Measurements from ENCODE around the gene ATP6V0B. TPM values are rescaled to one million over a fixed set of nuclear protein-coding genes. Genes with fewer than 3 reads are reported as not detected.

Gene ATP6V0B
- total and polyA plus RNA-seq, 2 of the 13 experiments (the other 11 are each of a cell fraction or from before 2014, with no cell fraction given) = 157 to 161 TPM

DNA sequence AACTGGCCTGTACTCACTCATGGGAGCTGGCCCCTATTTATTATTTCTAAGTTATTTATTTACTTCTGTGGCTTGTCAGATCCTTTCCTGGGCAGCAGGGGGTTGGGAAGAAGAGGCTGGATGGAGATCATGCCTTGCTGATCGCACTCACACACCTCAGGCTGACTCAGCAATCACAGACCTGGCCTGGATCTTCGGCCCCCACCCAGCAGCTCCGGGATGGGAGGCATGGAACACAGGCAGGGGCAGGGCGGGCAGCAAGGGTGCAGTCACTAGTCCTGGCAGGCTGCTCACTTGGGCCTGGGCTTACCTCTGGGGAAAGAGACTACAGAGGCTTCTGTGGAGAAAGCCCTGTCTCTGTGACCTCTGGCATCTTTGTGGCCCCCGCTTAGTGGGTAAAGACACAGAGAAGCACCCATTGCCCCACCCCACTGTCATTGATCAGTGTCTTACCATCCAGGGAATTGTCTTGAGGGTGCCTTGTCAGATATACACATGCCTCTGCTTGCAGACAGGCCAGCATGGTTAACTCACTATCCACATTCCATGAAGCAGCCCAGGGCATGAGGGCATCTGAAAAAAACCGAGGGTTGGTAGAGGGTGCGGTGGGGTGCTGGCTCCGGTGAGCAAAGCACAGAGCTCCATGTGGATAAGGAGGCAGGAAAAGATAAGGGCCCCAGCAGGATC, 37.4 kb upstream of the ATP6V0B start:
- no peaks in the 10 kb centered on the region for H3K36me3 ChIP-seq (replicated peaks in 1 of 2; ENCODE audit: control insufficient read depth in 1 of 2, insufficient read depth in 2 of 2, low read length in 2 of 2)
- peaks cover 39% of the 10 kb centered on the region for H3K4me1 ChIP-seq (ENCODE audit: insufficient read depth, low read length)
- FAIRE-seq = no peak
- ATAC-seq = no peak
- H3K79me2 ChIP-seq (ENCODE audit: insufficient read depth, low read length) = no peaks in the 10 kb centered on the region
- H3K9me3 ChIP-seq (ENCODE audit: low read length) = no peaks in the 10 kb centered on the region
- DNase-seq (ENCODE audit: low spot score) = no peak
- H3K27ac ChIP-seq (ENCODE audit: extremely low read length, insufficient read depth, low read length) = no peak overlapping the region
- 78% methylated on average over 7 of the region's 8 CpGs for WGBS (ENCODE audit: low lambda C conversion rate)
- no peak overlapping the region for H2AFZ ChIP-seq (ENCODE audit: low read length)
- in situ Hi-C loops (cut with HindIII; ENCODE audit: extremely low pct_ligation_motif_present, low pct_unique_long_range_greater_than_20kb) = no loop called here
- TF ChIP-seq, protein P1, sequence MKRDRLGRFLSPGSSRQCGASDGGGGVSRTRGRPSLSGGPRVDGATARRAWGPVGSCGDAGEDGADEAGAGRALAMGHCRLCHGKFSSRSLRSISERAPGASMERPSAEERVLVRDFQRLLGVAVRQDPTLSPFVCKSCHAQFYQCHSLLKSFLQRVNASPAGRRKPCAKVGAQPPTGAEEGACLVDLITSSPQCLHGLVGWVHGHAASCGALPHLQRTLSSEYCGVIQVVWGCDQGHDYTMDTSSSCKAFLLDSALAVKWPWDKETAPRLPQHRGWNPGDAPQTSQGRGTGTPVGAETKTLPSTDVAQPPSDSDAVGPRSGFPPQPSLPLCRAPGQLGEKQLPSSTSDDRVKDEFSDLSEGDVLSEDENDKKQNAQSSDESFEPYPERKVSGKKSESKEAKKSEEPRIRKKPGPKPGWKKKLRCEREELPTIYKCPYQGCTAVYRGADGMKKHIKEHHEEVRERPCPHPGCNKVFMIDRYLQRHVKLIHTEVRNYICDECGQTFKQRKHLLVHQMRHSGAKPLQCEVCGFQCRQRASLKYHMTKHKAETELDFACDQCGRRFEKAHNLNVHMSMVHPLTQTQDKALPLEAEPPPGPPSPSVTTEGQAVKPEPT (CRISPR knock-in tag; IDR thresholded peaks at IDR 0.05; ENCODE audit: low read depth) = no peak
- TF ChIP-seq MAFK (conservative IDR thresholded peaks at IDR 0.05 in 1 of 2, IDR thresholded peaks at IDR 0.05 in 1 of 2; ENCODE audit: low read length in 2 of 2) (peak; percentile 47 to 62; a peak in 2 of 4 replicates), MAFF (IDR thresholded peaks at IDR 0.05; ENCODE audit: low read depth, low read length) (peak; percentile 7; the same call in 1 of the 2 replicates)
- intact Hi-C loops (cut with micrococcal nuclease; ENCODE audit: unreplicated experiment) = loop anchor here (10.0 kb wide), 1 partner anchor 97 kb away; the partner anchor contains the start of gene SLC6A9
- H3K27me3 ChIP-seq (ENCODE audit: control insufficient read depth in 1 of 2, insufficient read depth in 2 of 2, low read length in 2 of 2) = no peaks in the 10 kb centered on the region
- H3K4me2 ChIP-seq (ENCODE audit: low read depth, low read length) = peak overlapping the region; percentile 99
- ChIA-PET POLR2A (interaction anchor here (1.3 to 4.3 kb wide), 4 partner anchors 10 to 288 kb away, joined by 5 to 38 read pairs (median 6); partner anchors contain the start of genes ATP6V0B, DPH2, IPO13 and KDM4A), CTCF (ENCODE audit: low intra/inter-chr PET ratio, low total read pairs) (interaction anchor here (4.6 kb wide), 1 partner anchor 173 kb away, joined by 44 read pairs; no protein-coding TSS in a partner anchor)
- no TSS peak for BruUV-seq (replicated peaks)
- H3K4me3 ChIP-seq (replicated peaks in 1 of 3; ENCODE audit: insufficient read depth in 1 of 3, low read depth in 2 of 3, low read length in 3 of 3) = peak overlapping the region in 1 of 3 experiments; percentile 84; a peak in 1 of 6 replicates
- no peaks in the 10 kb centered on the region for H4K20me1 ChIP-seq (ENCODE audit: insufficient read depth, low read length)
- H3K9ac ChIP-seq (ENCODE audit: insufficient read depth, low read depth, low read length) = peak overlapping the region; percentile 73; the same call in 1 of the 2 replicates

DNA sequence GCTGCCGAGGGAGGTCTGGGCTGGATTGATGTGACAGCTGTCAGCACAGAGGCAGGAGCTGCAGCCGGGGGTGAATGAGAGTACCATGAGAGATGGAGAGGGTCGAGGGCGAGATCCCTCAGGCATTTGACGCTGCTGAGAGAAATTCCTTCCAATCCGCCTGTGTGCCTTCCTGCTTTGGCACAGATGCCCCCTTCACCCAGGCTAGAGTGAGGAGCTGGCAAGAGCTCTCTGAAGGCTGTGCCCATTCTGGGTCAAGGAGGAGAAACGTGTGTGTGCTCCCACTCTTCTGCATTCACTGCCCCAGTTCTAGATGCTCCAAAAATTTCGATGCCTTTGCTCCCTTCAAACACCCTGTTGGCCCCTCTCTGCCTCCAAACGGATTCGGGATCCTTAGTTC, 36.4 kb upstream of the ATP6V0B start:
- H3K36me3 ChIP-seq (replicated peaks in 1 of 2; ENCODE audit: control insufficient read depth in 1 of 2, insufficient read depth in 2 of 2, low read length in 2 of 2) = no peaks in the 10 kb centered on the region
- TF ChIP-seq, protein P2, sequence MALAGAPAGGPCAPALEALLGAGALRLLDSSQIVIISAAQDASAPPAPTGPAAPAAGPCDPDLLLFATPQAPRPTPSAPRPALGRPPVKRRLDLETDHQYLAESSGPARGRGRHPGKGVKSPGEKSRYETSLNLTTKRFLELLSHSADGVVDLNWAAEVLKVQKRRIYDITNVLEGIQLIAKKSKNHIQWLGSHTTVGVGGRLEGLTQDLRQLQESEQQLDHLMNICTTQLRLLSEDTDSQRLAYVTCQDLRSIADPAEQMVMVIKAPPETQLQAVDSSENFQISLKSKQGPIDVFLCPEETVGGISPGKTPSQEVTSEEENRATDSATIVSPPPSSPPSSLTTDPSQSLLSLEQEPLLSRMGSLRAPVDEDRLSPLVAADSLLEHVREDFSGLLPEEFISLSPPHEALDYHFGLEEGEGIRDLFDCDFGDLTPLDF (CRISPR knock-in tag; IDR thresholded peaks at IDR 0.05) = no peak
- TF ChIP-seq RXRB (CRISPR knock-in tag; IDR thresholded peaks at IDR 0.05; ENCODE audit: borderline replicate concordance) (no peak), ISL2 (CRISPR knock-in tag; IDR thresholded peaks at IDR 0.05) (no peak), PITX1 (CRISPR knock-in tag; IDR thresholded peaks at IDR 0.05) (no peak)
- TF ChIP-seq, protein P3, sequence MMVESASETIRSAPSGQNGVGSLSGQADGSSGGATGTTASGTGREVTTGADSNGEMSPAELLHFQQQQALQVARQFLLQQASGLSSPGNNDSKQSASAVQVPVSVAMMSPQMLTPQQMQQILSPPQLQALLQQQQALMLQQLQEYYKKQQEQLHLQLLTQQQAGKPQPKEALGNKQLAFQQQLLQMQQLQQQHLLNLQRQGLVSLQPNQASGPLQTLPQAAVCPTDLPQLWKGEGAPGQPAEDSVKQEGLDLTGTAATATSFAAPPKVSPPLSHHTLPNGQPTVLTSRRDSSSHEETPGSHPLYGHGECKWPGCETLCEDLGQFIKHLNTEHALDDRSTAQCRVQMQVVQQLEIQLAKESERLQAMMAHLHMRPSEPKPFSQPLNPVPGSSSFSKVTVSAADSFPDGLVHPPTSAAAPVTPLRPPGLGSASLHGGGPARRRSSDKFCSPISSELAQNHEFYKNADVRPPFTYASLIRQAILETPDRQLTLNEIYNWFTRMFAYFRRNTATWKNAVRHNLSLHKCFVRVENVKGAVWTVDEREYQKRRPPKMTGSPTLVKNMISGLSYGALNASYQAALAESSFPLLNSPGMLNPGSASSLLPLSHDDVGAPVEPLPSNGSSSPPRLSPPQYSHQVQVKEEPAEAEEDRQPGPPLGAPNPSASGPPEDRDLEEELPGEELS (CRISPR knock-in tag; IDR thresholded peaks at IDR 0.05) = no peak
- in situ Hi-C loops (cut with HindIII; ENCODE audit: extremely low pct_ligation_motif_present, low pct_unique_long_range_greater_than_20kb) = no loop called here
- no peak overlapping the region for H3K4me3 ChIP-seq (replicated peaks in 1 of 3; ENCODE audit: insufficient read depth in 1 of 3, low read depth in 2 of 3, low read length in 3 of 3)
- CTCF ChIA-PET (ENCODE audit: low intra/inter-chr PET ratio, low total read pairs) = no interaction called here
- H4K20me1 ChIP-seq (ENCODE audit: insufficient read depth, low read length) = no peaks in the 10 kb centered on the region
- no peak overlapping the region for H3K9ac ChIP-seq (ENCODE audit: insufficient read depth, low read depth, low read length)
- no peak for FAIRE-seq
- 83% methylated on average over 9 of the region's 10 CpGs for WGBS (ENCODE audit: low lambda C conversion rate)
- POLR2A ChIA-PET = no interaction called here
- BruUV-seq (replicated peaks) = no TSS peak
- H3K4me1 ChIP-seq (ENCODE audit: insufficient read depth, low read length) = peaks cover 34% of the 10 kb centered on the region
- H3K27me3 ChIP-seq (ENCODE audit: control insufficient read depth in 1 of 2, insufficient read depth in 2 of 2, low read length in 2 of 2) = no peaks in the 10 kb centered on the region
- no peak overlapping the region for H2AFZ ChIP-seq (ENCODE audit: low read length)
- H3K4me2 ChIP-seq (ENCODE audit: low read depth, low read length) = no peak overlapping the region
- no peak overlapping the region for H3K27ac ChIP-seq (ENCODE audit: extremely low read length, insufficient read depth, low read length)
- ATAC-seq = no peak
- no peak for DNase-seq (ENCODE audit: low spot score)
- no peaks in the 10 kb centered on the region for H3K79me2 ChIP-seq (ENCODE audit: insufficient read depth, low read length)
- intact Hi-C loops (cut with micrococcal nuclease; ENCODE audit: unreplicated experiment) = loop anchor here (10.0 kb wide), 1 partner anchor 96 kb away; the partner anchor contains the start of gene SLC6A9
- no peaks in the 10 kb centered on the region for H3K9me3 ChIP-seq (ENCODE audit: low read length)

Data from HepG2 (cell line).